C1 segment of cervical spinal cord (tissue), 14 donors: Measurements from ENCODE around the gene SKOR1.

Experiments used
- DNase-seq, 14 donors: peaks; one replicate each; lab custom pipeline; 2025; lab: John Stamatoyannopoulos, UW

SKOR1 gene

DNA sequence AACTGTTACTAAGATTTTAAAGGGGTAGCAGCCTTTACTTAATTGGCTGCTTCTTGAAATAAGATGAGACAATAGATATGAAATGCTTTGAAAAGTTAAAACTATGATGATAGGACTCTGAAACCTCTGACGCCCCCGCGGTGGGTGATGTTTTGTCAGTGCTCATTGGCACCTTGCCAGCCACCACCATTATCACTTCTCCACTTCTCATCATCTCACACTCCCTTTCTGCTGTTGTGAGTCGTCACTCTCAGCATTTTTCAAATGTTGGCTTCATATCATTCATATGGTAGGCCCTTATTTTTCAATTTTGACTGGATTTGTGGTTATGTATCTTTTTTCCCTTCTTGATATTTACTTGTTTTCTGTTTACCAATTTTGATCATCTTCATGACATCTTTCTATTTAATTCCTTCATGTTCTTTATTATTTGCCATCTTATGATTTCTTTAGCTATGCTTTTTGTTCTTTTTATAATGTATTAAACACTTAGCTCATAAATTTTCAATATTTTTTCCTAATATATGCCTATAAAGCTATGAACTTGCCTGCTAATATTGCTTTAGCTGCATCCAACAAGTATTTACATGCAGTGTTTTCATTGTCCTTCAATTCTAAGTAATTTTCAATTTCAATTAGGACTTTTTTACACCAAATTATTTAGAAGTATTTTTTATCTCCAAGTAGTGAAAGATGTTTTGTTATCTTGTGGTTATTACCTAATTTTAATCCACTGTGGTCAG lies 30.3 kb upstream of the SKOR1 start:
- no peak for DNase-seq

DNA sequence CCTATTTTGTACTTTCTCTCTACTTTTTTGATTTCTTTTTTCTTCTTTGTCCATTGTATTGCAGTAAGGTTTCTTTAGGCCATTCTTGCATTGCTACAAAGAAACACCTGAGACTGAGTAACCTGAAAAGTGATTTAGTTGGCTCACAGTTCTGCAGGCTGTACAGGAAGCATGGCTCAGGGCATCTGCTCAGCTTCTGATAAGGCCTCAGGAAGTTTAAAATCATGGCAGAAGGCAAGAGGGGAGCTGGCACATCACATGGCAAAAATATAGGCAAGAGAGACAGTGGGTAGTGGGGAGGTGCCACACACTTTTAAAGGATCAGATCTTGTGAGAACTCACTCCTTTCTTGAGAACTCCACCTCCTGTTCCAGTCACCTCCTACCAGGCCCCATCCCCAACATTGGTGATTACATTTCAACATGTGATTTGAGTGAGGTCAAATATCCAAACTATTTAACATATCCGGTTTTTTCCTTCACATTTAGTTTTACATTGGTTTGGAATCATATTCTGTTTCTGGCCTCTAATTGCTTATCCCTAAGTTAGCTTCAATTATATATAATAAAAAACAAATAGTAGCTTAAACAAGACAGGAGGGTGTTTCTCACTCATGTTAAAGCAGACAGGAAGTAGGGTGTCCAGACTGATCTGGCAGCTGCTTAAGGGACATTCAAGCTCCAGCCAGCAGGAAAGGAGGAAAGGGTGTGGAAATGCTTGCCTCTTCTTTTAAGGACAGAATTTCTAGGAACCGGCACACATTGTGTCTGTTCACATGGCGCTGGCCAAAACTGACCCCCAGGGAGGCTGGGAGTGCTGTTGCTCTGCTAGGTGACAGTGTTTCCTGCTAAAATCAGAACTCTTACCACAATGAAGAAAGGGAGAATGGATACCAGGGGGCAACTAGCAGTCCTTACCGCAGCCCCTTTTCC lies 28.8 kb upstream of the SKOR1 start:
- no peak for DNase-seq

DNA sequence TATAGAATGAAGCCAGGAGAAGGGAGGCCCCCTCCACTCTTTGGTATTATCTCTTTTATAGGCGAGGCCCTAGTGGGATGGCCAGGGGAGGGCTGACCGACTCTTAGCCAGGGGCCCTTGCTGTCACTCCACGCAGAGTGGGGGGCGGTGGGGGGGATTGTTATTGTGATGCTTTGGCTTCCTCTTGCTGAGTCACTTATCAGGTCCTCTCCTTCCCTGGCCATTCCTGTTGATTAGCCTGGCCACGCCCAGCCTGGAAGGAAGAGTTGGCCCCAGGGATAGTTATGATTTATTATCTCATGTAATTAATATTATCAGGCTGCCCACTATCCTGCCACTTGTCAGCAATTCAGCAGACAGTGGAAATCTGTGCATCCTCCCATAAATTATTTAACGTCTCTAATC lies 25.5 kb upstream of the SKOR1 start:
- no peak for DNase-seq

DNA sequence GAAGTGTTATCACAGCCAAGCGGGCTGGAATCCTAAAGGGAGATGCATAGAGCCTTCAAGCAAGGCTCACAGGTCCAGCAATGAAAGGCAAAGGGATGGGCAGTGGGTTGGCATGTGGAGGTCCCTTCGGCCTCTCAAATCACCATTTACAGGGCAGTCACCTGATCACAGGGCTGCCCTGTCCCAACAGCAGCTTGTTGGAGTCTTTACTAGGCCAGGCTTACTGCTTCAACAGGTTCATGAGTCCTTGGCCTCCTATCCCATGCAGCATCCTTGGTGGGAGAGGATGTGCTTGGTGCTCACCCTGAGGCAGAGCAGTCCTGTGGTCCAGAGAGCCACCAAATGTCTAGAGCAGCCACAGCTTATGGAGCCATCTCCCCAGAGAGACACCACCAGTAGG lies 24.2 kb upstream of the SKOR1 start:
- DNase-seq, result no peak

DNA sequence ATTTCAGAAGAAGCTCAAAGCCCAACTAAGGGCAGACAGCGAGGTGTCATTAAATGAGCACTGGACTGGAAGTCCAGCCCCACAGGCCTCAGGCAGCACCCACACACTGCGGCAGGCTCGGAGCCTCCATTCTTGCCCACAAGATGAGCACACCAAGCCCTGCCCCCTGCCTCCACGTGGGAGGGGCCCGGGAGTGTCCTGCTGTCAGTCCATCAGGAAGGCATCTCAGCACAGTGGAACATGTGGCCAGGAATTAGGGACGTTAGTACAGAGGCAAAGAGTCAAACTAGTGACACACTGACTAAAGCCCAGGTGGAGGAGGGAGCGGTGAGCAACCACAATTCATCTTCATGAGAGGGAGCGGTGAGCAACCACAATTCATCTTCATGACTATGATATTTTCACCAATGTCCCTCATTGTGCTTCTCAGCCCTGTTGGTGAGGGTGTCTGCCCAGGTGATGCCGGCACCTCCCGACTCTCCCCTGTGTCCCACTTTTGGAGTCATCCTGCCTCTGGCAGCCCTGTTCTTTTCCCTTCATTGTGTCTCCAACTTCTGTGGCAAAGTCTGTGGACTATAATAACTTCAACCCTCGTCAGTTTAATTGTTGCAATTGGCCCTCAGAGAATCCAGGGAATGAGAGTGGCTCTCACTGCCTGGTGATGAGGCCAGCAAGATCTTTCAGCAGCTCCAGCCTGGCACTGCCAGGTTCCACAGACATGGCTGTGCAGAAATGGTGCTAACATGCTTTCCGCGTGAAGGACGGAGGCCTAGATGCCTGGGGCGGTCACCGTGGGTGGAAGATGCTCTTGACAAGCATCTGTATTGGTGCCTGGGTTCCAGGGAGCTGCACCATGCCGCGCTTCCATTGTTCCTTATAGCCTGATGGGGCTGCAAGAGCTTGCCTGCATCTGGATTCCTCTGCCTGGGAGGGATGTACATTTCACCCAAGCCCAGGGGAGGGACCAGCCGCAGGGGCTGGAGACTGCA lies 23.1 kb upstream of the SKOR1 start:
- no peak for DNase-seq

DNA sequence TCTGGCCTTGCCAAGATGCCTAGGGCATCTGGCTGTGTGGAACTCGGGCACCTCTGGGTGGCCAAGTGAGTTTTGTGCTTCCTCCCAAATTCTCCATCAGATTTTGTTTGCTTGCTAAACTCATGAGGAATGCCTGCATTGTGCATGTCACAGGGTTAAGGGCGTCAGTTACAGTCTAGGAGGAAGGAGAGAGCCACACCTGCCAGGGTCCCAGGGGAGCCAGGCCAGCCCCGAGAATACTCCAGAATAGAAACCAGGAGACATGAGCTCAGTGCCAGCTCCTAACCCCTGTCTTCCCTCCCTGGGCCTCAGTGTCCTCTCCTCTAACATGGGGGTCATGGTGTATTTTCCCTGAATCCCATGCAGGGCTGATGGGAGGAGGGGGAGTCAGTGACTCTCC lies 22.0 kb upstream of the SKOR1 start:
- no peak for DNase-seq

DNA sequence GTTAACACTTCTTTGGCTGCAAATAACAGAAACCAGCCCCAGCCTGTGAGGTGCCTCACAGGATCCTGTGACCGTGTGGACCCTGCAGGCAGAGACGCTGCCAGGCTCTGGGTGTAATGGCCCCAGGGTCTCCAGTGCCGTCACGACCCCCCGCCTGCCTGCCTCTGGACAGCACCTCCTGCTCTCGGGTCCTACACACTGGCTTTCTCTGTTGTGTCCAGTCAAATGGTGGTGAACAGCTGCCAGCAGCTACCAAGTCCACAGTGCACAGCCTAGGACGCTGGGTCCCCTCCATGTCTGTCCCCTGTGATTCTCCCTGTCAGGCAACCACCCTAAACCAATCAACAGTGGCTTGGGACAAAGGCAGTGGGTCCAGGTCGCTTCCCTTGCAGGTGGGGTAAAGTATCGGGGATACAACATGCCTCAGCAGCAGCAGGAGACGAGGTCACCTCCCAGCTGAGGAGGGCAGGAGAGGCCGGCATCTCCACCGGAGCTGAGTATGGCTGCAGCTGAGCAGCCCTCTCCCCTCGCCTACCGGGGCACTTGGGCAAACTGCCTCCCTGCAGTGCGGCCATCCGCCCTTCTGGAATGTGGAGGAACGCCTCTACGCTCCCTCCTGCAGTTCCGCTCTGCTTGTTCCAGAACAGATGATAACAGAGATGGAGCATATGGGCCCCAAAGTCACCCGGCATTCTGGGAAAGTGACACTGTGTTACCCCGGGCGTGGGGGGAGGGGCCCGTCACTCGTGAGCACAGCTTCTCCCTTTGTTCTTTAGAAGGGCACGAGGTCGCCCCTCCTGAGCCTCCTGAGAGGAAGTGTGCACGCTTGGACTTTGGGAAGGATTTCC lies 21.1 kb upstream of the SKOR1 start:
- peak in 1 of 14 donors; percentile 9 for DNase-seq

DNA sequence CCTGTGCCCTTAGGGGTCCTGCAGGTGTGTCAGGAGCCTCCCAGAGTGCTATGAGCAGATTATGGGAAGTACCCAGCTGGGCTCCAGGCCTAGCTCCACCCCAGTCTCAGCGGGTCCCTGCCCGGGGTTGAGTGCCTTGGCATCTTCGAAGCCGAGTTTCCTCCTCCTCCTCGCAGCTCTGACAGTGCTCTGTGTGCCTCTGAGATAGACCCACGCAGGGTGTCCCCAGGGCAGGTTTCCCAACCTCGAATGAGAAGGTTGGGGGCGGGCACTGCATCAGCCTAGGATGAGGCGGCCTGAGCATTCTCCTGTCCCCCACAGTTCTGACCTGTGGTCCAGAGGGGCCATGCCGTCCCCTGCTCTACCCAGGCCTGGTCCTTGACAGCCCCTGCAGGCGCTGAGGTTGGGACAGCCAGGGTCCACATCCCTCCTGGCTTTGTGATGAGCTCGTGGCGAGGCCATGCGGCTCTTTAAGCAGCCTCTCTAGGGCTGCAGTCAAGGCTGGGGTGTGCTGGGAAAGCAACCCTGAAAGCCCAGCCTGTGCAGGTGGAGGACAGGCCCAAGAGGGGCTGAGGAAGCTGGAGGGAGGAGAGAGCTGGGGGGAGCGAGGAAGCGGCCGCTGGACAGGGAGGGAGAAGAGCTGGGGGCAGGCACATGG lies 20.2 kb upstream of the SKOR1 start:
- DNase-seq, result no peak

DNA sequence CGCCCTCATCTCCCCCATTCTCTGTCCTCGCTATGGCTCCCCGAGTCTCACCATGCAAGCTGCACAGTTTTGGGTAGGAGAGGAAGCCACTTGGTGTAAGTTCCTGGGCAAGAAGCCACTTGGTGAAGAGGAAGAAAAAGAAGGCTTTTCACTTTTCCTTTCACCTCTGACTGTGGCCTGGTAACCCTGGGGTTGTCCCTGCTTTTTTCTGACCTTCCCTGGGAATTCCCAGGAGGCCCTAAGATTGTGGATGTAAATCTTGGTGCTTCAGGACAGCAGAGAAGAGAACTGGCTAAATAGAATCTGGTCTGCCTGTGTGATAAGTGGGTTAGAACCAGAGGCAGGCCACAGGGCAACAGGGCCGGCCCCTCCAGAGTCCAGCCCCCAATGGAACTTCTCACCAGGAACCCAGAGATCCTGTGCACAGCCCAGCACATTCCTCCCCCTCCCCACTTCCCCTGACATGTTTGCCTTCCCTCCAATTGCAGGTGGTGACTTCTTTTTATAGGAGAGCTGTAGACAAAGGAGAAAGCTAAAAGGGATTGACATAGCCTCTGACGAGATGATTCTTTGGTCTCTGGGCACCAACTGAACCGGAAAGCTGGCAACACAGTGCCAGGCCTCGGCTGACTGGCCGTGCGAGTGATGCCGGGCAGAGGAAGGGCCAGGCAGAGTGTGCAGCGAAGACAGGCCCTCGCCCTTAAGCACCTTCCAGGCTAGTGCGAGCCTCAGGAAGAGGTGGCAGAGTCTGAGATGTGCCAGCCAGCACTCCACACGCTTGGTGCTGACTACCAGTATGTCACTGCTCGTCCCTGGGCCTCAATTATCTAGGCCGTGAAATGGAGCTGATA lies 19.4 kb upstream of the SKOR1 start:
- DNase-seq, result no peak

DNA sequence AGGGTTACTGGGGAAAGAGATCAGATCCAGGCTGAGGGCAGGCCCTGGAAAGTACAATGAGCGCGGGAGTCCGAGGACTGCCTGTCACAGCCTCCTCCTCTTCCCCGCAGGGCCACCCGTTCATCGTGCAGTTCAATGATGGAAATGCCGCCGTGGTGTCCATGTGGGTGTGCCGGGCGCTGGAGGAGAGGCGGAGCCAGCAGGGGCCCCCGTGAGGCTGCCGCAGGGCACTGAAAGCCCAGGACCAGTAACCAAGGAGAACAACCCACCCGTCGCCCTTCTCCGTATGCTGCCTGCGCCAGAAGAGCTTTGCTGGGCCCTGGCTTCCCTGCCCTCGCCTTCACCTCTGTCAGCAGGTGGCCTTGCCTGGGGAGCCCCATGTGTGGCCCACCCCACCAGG lies 18.8 kb upstream of the SKOR1 start:
- no peak for DNase-seq

DNA sequence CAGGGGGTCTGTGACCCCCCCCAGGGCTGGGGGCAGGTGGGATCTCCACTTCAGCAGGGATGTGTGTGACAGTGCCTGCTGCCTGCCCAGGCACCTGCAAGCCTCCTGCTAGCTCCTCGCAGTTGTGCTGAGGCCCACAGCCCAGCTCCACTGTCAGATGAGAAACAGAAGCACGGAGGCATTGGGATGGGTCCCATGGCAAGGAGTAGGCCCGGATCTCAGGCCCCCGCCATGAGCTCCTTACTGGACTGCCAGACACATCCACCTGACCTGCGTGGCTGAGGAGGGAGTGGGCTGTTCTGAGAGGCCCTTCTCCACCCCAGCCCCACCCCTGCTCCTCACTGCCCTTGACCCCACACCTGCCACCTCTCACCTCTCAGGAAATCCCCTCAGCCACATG lies 18.2 kb upstream of the SKOR1 start:
- no peak for DNase-seq

DNA sequence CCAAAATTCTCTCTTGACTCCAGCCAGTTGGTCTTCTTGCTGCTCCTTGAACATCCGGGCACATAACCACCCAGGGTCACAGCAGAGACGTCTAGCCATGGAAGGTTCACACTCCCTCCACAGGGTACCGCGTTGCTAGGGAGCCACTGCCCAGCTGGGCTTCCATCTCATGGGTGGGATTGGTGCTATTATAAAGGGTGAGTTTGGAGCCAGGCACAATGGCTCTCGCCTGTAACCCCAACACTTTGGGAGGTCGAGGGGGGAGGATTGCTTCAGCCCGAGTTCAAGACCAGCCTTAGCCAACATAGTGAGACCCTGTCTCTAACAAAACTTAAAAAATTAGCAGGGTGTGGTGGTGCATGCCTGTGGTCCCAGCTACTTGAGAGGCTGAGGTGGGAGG lies 17.5 kb upstream of the SKOR1 start:
- DNase-seq, result no peak

DNA sequence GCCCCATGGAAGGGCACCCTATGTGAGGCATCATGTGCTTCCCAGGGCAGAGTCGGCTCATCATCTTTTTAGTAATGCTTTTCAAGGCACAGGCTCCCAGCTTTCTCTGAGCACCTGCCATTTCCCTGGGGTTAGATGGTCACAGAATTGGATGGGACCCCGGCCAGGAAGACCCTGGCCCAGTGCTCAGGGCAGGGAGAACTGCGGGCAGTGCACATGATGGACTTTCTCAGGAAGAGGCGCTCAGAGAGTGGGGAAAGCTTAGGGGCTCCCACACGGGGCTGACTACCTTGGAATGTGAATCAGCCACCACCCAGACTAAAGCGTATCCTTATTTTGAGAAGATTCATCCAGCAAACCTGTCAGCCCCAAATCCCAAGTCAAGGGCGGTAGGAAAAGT lies 16.5 kb upstream of the SKOR1 start:
- no peak for DNase-seq

DNA sequence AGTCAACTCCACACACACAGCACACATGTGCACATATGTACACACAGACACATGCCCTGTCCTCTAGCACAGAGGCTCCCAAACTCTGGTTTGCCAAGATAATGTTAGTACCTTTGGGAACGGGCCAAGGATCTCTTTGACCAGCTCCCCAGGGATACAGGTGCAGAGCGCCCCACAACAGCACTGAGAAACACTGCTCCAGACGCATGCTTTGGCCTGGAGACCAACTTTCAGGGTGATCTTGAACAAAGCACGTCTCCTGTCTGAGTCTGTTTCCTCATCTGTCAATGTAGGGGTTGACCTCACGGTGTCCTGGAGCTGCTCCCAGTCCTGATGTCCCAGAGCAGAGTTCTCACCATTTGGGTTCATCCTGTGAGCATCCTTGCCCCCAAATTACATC lies 15.9 kb upstream of the SKOR1 start:
- no peak for DNase-seq

DNA sequence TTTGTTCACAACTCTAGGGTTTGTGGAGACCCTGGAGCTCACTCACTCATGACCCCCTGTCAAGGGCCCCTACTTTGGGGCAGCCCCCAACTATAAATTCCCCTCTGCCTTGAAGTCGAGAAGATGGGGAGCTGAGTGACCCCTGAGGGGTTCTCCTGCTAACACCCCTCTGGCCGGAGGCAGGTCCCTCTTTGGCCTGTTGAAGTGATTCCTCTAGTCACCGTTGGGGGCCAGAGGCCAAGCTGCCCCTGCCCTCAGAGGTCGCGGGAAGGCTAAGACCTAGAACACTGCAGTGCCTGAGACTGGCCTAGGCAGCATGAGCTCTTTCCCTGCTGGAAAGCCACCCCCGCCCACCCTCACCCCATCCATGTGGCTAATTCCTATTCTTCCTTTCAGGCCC lies 15.4 kb upstream of the SKOR1 start:
- DNase-seq, result no peak

DNA sequence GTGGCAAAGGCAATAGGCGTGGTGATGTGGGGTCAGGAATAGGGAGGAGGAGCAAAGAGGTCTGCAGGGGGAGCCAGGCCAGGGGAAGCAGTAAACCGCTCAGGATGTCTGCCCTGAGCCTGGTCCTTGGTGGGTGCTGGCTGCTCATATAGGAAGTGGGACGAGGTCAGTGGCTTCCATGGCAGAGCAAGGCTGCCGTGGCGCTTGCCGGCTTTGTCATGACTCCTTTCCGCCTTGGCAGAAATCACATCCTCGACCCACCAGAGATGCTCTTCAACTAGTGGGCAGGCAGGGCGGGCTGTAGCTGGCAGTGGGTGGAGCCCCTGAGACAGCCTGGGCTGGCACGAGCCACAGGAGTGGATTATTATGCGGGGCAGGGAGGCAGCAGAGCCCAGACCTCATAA lies 13.1 kb upstream of the SKOR1 start:
- DNase-seq, result no peak

DNA sequence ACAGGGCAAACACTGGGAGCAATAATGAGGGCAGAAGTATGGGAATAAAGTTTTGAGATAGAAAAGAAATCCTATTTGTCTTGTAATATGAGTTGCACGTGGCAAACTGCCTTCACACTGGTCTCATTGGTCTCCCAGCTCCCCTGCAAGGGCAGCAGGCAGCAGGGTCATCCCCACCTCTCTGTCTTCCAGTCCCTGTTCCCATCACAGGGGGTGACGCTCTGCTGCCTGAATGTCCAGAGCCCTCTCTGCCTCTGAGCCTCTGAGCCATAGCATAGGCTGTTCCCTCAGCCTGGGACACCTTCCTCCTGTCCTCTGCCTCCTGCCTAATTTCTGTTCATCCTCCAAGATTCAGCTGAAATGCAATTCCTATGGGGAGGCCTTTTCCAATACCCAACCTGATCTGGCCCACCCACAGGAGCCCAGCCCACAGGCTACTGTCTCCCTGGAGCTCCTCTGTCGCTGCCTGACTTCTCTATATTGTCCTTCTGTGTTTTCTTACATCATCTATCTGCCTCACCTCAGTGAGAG lies 12.1 kb upstream of the SKOR1 start:
- no peak for DNase-seq

DNA sequence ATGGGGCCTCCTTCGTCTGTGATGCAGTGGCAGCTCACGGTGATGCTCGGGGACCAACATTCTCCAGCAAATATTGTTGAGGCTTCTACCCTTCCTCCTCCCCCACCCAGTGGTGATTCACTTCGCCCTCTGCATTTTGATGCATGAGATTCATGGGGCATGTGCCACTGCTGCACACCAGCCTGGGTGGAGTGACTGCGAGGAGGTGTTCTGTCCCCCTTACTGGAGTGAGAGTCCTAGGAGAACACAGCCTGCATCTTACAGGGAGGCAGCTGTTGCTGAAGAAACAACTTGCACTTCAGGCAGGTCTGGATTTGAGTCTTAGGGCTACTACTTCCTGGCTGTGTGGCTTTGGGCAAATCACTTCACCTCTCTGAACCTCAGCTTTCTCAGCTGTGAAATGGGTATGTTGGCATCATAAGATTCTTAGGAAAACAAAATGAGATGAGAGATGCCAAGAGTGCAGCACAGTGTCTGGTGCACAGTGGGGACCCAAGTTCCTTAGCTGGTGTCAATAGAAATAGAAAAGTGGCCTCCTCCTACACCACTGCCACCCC lies 10.2 kb upstream of the SKOR1 start:
- no peak for DNase-seq

DNA sequence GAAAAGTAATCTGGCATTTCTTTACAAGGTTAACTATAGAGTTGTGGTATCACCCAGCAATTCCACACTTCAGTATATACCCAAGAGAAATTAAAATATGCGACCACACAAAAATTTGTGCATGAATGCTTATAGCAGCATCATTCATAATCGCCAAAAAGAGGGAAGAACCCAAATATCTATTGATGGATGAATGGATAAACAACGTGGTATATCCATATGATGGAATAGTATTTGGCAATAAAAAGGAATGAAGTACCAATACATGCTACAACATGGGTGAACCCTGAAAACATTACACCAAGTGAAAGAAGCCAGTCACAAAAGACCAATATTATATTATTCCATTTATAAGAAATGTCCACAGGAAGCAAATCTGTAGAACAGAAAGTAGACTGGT lies 8.6 kb upstream of the SKOR1 start:
- no peak for DNase-seq
